Measurements from ENCODE around the gene HTR4.

Gene HTR4

DNA sequence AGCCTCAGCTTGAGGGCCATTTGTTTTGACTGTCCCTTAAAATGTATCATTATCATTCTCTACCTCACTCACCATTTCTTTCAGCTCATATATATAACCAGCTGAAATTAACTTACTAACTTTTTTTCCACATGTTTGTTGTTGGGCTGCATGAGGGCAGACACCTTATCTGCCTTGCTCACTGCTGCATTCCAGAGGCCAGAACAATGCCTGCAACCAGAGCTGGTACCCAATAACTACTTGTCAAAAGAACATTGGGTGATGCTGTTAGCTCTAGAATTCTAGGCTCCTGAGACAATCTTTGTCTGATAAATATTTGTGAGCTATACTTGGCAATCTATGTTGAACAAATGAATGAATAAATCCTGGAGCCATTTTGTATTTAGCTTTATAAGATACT lies 68.3 kb downstream of the HTR4 start:
- Histone ChIP-seq H3K4me3 (ENCODE audit: low read length) (no peak overlapping the region), H3K79me2 (ENCODE audit: low read length) (no peaks in the 10 kb centered on the region), H2AFZ (ENCODE audit: low read length) (no peak overlapping the region), H3K27ac (ENCODE audit: low read length) (no peak overlapping the region), H3K9me2 (replicated peaks; ENCODE audit: insufficient read depth, low read length) (no peaks in the 10 kb centered on the region), H4K20me1 (ENCODE audit: insufficient read depth, low read length) (no peaks in the 10 kb centered on the region), H3K4me1 (ENCODE audit: low read length) (no peaks in the 10 kb centered on the region), H3K27me3 (replicated peaks; ENCODE audit: insufficient read depth, low read length) (no peaks in the 10 kb centered on the region), H3K9ac (ENCODE audit: low read length) (no peak overlapping the region), H3F3A (ENCODE audit: insufficient read depth, low read length) (no peaks in the 10 kb centered on the region), H3K36me3 (replicated peaks; ENCODE audit: insufficient read depth, low read length) (no peaks in the 10 kb centered on the region), H3K4me2 (ENCODE audit: low read depth, low read length) (no peak overlapping the region), H3K9me3 (replicated peaks; ENCODE audit: insufficient read depth, low read length) (no peaks in the 10 kb centered on the region)
- TF ChIP-seq, protein P1, sequence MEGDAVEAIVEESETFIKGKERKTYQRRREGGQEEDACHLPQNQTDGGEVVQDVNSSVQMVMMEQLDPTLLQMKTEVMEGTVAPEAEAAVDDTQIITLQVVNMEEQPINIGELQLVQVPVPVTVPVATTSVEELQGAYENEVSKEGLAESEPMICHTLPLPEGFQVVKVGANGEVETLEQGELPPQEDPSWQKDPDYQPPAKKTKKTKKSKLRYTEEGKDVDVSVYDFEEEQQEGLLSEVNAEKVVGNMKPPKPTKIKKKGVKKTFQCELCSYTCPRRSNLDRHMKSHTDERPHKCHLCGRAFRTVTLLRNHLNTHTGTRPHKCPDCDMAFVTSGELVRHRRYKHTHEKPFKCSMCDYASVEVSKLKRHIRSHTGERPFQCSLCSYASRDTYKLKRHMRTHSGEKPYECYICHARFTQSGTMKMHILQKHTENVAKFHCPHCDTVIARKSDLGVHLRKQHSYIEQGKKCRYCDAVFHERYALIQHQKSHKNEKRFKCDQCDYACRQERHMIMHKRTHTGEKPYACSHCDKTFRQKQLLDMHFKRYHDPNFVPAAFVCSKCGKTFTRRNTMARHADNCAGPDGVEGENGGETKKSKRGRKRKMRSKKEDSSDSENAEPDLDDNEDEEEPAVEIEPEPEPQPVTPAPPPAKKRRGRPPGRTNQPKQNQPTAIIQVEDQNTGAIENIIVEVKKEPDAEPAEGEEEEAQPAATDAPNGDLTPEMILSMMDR (IDR thresholded peaks at IDR 0.05; ENCODE audit: low read length), result no peak
- no peak for TF ChIP-seq EZH2phosphoT487 (IDR thresholded peaks at IDR 0.05; ENCODE audit: low read length)
- TF ChIP-seq EZH2 (optimal IDR thresholded peaks at IDR 0.05; ENCODE audit: low read depth, low read length), result no peak
- DNase-seq, result no peak

DNA sequence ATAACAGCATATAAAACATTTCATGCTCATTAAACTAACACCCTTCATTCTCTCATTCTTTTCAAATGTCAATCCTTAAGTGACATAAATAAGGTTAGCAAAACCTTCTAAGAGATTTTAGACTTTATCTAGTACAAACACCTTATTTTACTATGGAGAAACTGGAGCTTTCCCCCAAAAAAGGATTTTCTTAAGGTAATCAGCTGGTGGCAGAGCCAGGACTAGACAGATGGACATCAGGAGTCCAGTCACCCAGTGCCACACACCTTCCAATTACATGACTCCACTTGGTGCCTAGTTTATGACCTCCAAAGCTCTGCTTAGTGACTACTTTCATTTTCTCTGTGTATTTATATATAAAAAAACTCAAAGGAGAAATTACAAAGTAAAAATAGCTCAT lies 70.2 kb downstream of the HTR4 start:
- Histone ChIP-seq H3K9ac (ENCODE audit: low read length) (no peak overlapping the region), H3F3A (ENCODE audit: insufficient read depth, low read length) (no peaks in the 10 kb centered on the region), H3K27me3 (replicated peaks; ENCODE audit: insufficient read depth, low read length) (no peaks in the 10 kb centered on the region), H3K4me3 (ENCODE audit: low read length) (no peak overlapping the region), H4K20me1 (ENCODE audit: insufficient read depth, low read length) (no peaks in the 10 kb centered on the region), H3K27ac (ENCODE audit: low read length) (no peak overlapping the region), H3K4me1 (ENCODE audit: low read length) (no peaks in the 10 kb centered on the region), H3K4me2 (ENCODE audit: low read depth, low read length) (no peak overlapping the region), H3K36me3 (replicated peaks; ENCODE audit: insufficient read depth, low read length) (no peaks in the 10 kb centered on the region), H3K79me2 (ENCODE audit: low read length) (no peaks in the 10 kb centered on the region), H2AFZ (ENCODE audit: low read length) (no peak overlapping the region), H3K9me2 (replicated peaks; ENCODE audit: insufficient read depth, low read length) (no peaks in the 10 kb centered on the region), H3K9me3 (replicated peaks; ENCODE audit: insufficient read depth, low read length) (no peaks in the 10 kb centered on the region)
- TF ChIP-seq, protein P1 (IDR thresholded peaks at IDR 0.05; ENCODE audit: low read length), result no peak
- TF ChIP-seq EZH2phosphoT487 (IDR thresholded peaks at IDR 0.05; ENCODE audit: low read length) (no peak), EZH2 (optimal IDR thresholded peaks at IDR 0.05; ENCODE audit: low read depth, low read length) (no peak)
- DNase-seq, result no peak

DNA sequence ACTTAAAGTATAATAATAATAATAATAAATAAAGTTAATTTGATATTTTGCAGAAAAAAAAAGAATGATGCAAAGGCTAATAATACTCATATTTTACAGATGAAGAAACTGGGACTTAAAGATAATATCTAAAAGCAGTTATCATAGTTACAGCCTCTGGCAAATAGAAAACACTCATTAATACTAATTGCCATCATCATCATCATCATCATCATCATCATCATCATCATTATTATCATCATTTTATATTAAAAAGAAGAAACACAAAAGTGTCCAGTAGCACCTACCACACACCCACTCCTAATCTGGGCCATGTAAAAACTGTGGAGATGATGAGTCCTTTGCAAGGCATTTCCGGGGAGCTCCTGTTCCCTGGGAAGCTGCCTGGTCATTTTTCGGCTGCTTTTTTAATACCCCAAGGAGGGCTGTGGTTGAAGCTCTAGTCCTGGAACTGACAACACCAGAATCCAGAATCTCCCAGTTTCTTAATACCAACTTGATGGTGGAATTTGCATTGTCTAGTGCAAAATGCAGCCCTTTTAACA lies 70.8 kb downstream of the HTR4 start:
- TF ChIP-seq, protein P1 (IDR thresholded peaks at IDR 0.05; ENCODE audit: low read length), result no peak
- TF ChIP-seq EZH2phosphoT487 (IDR thresholded peaks at IDR 0.05; ENCODE audit: low read length), result no peak
- no peak for TF ChIP-seq EZH2 (optimal IDR thresholded peaks at IDR 0.05; ENCODE audit: low read depth, low read length)

More for the DNA sequence above, 70.8 kb downstream of the HTR4 start:
- H3K9me3 ChIP-seq (replicated peaks; ENCODE audit: insufficient read depth, low read length), result no peaks in the 10 kb centered on the region
- H2AFZ ChIP-seq (ENCODE audit: low read length), result no peak overlapping the region
- H4K20me1 ChIP-seq (ENCODE audit: insufficient read depth, low read length), result no peaks in the 10 kb centered on the region
- H3K27me3 ChIP-seq (replicated peaks; ENCODE audit: insufficient read depth, low read length), result no peaks in the 10 kb centered on the region
- no peaks in the 10 kb centered on the region for H3K36me3 ChIP-seq (replicated peaks; ENCODE audit: insufficient read depth, low read length)
- no peaks in the 10 kb centered on the region for H3K9me2 ChIP-seq (replicated peaks; ENCODE audit: insufficient read depth, low read length)
- DNase-seq, result no peak
- no peaks in the 10 kb centered on the region for H3K79me2 ChIP-seq (ENCODE audit: low read length)
- no peak overlapping the region for H3K4me2 ChIP-seq (ENCODE audit: low read depth, low read length)
- H3K4me3 ChIP-seq (ENCODE audit: low read length), result no peak overlapping the region
- H3K4me1 ChIP-seq (ENCODE audit: low read length), result no peaks in the 10 kb centered on the region
- no peak overlapping the region for H3K9ac ChIP-seq (ENCODE audit: low read length)
- no peaks in the 10 kb centered on the region for H3F3A ChIP-seq (ENCODE audit: insufficient read depth, low read length)
- H3K27ac ChIP-seq (ENCODE audit: low read length), result no peak overlapping the region
